HG03196 (cell line): ENCODE data around the gene HECTD2.
"Not testable (repeated sequence)": the region's sequence is repeated elsewhere in the genome, so short reads cannot be mapped to it uniquely, and the experiment has no call there.

Source experiments
- ATAC-seq: cut with Tn5 transposase; IDR thresholded peaks from one replicate; pipeline ENCODE4 v1.9.1; 2021; ENCODE audit not compliant: unreplicated experiment

HECTD2 gene

GRCh38 chr10:91536733-91537132, 126.6 kb downstream of the HECTD2 start:
- ATAC-seq = no peak

- ATAC-seq = no peak
These were observed 127.7 kb downstream of the HECTD2 start for GRCh38 chr10:91537614-91538383.

GRCh38 chr10:91539930-91540329, 129.8 kb downstream of the HECTD2 start:
- ATAC-seq = no peak

- no peak for ATAC-seq
These were observed 130.6 kb downstream of the HECTD2 start for GRCh38 chr10:91540733-91541132.

DNA sequence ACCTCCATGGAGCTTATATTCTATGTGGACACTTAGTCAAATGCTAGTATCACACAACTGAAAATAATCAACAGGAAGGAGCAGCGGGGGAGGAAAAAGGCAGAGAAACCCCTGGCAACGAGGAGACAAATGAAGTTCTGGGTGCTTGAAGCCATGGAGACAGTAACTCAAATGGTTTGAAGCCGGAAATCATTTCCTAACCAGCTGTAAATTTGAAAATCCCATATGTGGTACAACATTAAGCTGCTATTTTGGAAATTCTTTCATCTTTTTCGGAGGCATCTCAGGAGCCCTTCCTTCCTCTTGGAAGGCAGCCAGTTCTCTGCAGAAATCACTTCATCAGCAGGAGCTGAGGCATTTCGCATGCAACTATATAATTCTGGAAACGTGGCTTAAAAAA, 131.3 kb downstream of the HECTD2 start:
- no peak for ATAC-seq

- no peak for ATAC-seq
These were observed 135.2 kb downstream of the HECTD2 start for GRCh38 chr10:91545384-91545783.

GRCh38 chr10:91545838-91546237, 135.7 kb downstream of the HECTD2 start:
- no peak for ATAC-seq

DNA sequence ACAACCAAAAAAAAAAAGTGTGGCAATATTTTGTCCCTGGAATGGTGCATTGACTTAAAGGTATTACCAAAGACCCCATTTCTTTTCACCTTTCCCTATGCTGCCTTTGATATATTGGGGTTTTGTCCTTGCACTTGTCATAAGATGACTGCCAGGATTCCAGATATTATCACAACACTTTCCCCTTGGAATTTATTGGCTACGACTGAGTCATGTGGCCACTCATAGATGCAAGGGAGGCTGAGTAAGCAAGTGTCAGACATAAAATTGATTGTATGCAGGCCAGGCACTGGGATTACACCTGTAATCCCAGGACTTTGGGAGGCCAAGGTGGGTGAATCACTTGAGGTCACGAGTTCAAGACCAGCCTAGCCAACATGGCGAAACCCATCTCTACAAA, 139.1 kb downstream of the HECTD2 start:
- ATAC-seq = no peak

GRCh38 chr10:91550021-91550420, 139.9 kb downstream of the HECTD2 start:
- ATAC-seq = no peak

- no peak for ATAC-seq
These were observed 141.7 kb downstream of the HECTD2 start for GRCh38 chr10:91551856-91552255.

DNA sequence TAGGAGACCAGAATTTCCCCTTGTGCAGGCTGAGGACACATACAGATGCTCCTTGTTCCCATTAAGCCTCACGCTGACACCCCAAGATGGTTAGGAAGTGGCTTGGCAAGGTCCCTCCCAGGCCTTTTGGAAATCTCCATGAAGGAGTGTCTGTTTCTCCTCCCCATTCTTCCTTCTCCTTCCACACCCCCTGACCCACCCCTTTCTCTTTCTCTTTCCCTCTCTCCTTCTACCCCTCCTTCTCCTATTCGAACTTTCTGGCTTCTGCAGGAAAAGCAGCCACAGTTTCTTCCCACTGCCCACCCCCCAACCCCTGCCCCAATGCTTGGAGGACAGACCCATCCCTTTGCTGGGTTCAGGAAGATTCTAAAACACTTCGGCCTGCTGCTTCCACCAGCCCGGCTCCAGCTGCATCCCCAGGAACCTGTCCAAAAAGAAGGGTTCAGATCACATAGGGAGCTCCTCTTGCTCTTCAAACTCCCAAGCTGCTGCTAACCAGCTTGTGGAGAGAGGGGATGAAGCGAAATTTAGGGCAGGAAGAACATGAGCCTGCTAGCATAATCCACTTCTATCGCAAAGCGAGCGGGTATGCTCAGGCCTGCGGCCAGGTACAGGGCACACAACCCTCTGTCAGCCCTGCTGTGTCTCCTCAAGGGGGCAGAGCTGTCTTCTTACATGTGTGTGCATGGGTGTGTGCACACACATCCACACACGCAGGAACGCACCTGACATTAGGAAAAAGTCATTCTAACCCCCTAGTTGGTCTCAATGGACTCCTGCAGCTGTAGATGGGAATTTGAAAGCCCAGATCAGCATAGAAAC, 142.3 kb downstream of the HECTD2 start:
- no peak for ATAC-seq

DNA sequence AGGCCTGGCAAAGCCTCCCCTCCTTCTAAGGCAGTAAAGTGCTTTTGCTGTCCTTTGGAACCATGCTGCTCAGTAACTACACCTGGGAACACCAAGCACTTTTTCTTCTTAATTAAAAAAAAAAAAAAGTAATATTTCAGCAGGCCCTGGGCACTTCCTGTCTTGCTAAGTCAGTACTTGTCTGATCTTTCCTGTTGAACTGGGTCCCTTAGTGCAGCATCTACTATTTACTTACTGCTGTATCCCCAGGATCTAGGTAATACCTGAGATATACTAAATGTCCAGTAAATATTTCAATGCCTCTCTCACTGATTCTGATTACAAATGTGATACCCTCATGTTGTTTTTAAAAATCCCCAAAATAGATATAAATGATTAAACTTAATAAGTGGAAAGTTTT, 145.3 kb downstream of the HECTD2 start:
- no peak for ATAC-seq

GRCh38 chr10:91556691-91557566, 146.8 kb downstream of the HECTD2 start:
- no peak for ATAC-seq

GRCh38 chr10:91557651-91558111, 147.5 kb downstream of the HECTD2 start:
- ATAC-seq = no peak

DNA sequence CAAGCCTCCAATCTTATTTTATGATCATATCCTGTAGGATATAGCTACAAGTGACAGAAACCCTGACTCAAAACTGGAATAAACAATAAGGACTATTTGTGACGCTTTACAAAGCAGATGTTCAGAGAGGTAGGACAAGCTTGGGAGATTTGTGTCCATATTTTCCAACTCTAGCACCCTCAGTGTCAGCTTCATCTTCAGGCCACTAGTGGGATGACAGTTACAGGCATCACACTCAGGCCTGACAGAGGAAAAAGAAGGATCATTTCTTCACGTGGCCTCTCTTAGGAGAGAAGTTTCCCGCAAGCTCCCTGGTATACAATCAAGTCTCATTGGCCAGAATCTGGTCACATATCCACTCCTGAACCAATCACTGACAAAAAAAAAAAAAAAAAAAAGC, 148.3 kb downstream of the HECTD2 start:
- no peak for ATAC-seq

- no peak for ATAC-seq
These were observed 149.0 kb downstream of the HECTD2 start for GRCh38 chr10:91559169-91559568.

DNA sequence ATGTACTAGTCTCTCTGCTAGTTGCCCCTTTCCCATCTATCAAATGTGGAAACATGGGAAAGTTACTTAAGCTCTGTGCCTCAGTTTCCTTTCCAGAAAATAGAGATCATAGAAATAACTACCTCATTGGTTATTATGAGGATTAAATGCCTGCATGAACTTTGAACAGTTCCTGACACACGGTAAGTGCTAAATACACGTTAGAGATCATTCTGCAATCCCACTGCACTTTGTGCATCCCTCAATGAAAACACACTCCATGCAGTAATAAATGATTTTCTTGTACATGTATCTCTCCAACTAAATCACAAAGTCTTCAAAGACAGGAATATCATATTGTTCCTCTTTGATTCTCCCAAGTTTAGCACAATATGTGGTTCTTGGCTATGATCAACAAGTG, 149.6 kb downstream of the HECTD2 start:
- ATAC-seq = no peak

DNA sequence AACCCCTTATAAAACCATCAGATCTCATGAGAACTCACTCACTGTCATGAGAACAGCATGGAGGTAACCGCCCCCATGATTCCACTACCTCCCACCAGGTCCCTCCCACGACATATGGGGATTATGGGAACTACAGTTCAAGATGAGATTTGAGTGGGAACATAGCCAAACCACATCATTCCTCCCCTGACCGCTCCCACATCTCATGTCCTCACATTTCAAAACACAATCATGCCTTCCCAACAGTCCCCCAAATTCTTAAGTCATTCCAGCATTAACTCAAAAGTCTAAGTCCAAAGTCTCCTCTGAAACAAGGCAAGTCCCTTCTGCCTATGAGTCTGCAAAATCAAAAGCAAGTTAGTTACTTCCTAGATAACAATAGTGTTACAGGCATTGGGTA, 150.7 kb downstream of the HECTD2 start:
- ATAC-seq = not testable (repeated sequence)

- ATAC-seq = no peak
These were observed 152.9 kb downstream of the HECTD2 start for GRCh38 chr10:91562839-91563581.

DNA sequence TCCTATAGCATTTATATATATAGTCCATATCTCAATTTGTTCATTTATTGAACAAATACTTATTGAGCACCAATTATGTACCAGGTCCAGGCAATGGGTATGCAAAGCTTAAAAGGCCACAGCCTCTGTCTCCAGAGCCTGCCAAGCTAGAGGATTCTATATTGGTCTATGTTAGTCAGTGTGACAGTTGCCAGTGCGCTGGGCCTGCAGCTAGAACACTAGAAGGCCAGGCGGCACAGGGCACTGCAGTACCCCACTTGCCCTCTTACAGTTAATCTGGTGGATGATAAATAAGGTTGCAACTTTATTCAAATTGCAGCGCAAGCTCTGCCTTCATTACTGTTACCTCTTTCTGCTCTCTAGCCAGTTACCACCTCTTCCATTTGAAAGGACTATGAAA, 153.9 kb downstream of the HECTD2 start:
- no peak for ATAC-seq
